HG03108 (cell line): ENCODE results near the gene BIRC6.
"Not testable (repeated sequence)": the region's sequence is repeated elsewhere in the genome, so short reads cannot be mapped to it uniquely, and the experiment has no call there.

Experiments
- ATAC-seq: cut with Tn5 transposase; IDR thresholded peaks from one replicate; pipeline ENCODE4 v1.9.1; 2021; ENCODE audit warnings: moderate library complexity; ENCODE audit not compliant: unreplicated experiment

BIRC6 gene

DNA sequence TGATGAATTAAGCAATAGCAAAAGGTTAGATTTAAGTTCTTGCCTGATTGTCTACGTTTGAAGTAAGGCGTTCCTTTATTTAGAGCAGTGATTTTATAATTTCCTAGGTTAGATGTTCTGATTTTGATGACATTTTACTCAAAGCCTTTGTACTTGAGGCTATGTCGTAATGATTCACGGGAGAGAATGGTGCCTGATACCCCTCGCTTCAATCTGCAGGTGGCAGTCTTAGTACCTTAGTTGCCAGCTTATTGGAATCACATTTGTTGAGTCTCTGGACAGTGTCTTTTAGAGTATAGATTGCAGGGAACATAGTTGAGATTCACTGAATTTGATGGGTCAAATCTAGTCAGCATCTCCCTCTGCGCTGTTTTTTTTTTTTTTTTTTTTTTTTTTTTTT is 89.5 kb downstream of the BIRC6 start:
- no peak for ATAC-seq

DNA sequence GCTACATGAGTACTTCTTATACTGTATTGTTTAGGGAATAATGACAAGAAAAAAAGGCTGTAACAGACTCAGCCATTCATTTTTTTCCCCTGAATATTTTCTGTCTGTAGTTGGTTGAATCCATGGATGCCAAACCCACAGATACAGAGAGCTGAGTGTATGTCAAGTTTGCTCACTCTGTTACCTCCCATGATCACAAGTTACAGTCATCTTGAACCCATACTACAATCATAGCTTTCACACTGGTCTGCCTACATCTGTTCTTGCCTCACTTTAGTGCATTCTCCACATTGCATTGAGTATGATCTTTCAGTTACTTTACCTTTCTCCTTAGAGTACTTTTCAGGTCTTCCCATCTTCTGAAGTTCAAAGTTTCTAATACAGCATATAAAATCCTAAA is 94.0 kb downstream of the BIRC6 start:
- ATAC-seq = no peak

DNA sequence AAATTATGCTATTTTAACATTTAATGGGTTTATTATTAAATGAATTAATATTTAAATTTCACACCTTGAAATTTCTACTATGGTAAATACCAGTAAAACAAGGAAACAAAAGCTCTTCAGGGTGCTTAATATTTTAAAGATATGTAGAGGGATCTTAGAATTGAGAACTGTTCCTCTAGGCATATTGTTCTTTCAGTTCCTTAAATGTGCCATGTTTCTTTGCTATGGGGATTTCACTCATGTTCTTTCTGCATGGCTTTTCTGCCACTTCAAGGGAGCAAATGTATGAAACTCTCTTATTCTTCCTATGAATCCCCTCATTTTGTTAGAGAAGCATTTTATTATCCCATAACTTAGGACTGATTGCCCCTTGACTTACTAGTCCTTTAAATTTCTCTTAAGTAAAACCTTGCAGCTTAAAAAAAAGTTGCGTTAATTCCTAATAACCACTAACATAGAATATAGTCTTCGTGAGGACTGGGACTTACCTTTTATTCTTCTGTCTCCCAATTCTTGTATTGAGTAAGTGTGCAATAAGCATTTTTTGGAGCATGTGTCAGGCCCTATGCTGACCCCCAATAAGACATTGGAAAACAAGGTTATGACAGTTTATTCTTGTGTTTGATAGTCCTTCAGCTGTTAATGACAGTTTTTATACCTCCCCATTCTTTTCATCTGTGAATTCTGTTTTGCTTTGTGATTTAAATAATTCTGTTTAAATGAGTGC is 95.7 kb downstream of the BIRC6 start:
- no peak for ATAC-seq

DNA sequence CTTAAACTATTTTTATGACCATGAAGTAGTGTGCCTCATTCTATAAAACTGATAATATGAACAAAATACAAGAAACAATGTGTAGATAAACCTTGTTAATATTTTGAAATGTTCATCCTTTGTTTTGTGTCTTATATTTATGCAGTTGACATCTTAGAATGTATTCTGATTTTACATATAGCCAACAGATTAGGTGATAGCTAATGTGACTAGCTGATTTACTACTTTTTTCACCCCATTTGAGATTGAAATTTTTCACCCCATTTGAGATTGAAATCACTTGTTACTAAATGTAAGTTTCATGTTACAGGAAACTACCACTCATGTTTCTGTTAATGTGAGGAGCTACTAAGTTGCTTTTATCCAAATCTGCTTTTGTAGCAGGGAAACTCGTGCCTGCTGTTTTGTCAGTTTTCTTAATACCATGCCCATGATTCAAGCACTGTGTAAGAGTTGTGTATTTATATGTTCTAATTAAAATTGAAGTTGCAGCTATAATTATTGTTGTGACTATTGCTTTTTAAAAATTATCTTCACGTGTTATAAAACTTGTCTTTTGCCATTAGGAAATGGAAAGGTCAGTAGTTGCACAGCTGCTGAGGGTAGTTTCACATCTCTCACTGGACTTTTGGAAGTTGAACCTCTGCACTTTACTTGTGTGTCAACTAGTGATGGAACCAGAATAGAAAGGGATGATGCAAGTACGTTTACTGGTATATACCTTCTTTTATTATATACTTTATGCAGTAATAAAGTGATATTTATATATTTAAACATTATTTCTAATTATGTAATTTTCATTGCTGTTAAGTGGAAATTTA is 96.6 kb downstream of the BIRC6 start:
- no peak for ATAC-seq

DNA sequence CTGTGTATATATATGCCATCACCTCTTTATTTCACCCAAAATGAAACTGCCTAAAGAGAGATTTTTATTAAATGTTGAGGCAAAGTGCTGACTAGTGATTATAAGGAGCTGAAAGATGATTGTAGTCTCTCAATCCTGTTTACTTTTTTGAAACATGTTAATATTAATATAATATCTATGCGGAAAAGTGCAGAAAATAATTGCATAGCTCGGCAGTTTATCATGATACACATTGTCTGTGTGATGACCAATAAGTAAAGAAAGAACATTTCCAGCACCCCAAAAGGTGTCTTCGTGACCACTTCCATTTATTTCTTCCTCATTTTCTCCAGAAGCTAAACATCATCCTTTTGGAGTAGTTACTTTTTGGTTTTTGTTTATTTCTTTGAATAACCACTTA is 99.0 kb downstream of the BIRC6 start:
- ATAC-seq = no peak

DNA sequence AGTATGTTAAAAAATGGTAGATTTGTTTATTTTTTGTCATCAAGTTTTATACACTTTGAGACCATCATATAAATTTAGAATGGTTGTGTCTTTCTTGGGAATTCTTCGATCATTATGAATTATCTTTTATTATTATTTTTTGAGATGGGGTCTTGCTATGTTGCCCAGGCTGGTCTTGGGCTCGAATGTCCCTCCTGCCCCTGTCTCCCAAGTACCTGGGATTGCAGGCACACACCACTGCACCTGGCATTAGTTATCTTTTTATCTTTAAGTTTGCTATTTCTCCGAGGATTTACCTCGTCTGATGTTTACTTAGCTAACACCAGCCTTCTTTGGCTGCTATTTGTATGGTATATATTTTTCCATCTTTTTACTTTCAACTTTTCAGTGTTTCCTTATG is 100.0 kb downstream of the BIRC6 start:
- no peak for ATAC-seq

DNA sequence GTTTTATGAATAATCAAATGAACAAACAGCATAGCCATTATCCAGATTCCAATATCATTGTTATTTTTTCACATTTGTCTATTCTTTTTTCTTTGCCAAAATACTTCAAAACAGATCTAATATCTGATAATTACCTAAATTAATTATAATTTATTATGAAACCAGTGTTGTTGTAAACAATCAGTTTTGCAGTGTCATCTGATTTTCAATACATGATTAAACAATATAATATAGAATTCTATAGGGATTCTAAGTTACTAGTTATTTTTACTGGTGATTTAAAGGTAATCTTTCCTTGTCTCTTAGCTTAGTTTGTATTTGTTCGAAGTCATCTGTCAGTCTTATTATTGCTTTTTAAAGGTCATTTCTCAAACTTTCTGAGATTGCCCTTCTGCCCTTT is 101.0 kb downstream of the BIRC6 start:
- ATAC-seq = no peak

DNA sequence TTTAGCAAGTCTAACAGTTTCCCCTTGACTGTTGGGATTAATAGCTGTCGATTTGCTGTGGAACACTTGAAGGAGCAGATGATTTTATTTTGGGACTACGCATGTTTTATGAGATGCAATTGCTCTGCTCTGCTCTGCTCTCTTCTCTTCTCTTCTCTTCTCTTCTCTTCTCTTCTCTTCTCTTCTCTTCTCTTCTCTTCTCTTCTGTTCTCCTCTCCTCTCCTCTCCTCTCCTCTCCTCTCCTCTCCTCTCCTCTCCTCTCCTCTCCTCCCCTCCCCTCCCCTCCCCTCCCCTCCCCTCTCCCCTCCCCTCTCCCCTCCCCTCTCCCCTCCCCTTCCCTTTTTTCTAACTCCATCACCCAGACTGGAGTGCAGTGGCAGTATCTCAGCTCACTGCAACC is 104.0 kb downstream of the BIRC6 start:
- not testable (repeated sequence) for ATAC-seq

DNA sequence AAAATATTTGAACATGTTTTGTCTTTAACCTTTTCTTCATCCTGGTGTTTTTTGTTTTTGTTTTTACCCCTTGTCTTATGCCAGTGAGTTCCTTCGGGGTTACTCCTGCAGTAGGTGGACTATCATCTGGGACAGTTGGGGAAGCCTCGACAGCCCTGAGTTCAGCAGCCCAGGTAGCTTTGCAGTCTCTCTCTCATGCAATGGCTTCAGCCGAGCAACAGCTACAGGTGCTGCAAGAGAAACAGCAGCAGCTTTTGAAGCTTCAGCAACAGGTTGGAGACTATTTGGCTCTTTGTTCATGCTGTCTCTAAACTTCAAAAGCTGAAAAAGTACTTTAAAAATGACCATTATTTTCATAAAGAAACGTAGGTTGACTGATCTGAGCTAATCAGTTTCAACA is 106.3 kb downstream of the BIRC6 start:
- ATAC-seq = no peak

DNA sequence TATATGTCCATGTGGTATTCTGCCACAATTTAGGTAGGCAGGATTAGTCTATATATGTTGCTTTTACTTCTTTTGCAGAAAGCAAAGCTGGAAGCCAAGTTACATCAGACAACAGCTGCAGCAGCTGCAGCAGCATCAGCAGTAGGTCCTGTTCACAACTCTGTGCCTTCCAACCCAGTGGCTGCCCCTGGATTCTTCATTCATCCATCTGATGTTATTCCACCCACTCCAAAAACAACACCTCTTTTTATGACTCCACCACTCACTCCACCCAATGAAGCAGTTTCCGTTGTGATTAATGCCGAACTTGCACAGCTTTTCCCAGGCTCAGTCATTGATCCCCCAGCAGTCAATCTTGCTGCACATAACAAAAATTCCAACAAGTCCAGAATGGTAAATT is 107.6 kb downstream of the BIRC6 start:
- no peak for ATAC-seq

DNA sequence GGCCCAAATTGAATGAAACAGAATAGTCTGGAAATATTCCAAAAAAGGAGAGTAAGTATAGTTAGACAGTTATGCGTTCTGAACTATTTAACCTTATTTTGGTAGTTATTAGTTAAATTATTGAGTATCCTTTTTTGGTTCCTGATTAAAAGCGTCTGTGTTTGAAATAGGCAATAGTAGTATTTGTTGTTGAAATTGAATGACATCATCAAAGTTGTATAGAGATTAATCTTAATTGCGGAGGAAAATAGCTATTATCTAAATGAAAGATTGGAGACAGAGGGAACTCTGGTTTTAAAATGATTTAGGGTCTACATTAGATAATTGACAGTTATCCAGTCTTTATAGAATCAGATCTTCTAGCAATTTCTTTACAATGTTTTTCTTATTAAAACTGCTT is 115.8 kb downstream of the BIRC6 start:
- no peak for ATAC-seq

DNA sequence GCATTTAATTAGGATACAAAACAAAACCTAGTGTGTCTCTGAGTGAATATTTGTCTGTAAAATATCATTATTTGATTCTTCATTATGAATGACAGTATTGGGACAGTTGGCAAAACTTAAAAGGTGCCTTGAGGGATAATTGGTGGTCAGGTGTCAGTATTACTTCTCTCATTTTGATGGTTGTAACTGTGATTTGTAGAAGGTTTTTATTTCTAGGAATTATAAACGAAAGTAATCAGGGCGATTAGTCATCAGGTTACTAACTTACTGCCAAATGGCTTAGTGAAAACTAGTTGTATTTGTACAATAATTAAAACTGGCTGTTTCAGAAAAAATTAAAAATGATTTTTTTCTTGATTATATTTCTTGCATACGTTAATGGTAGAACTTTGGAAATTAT is 117.6 kb downstream of the BIRC6 start:
- no peak for ATAC-seq

DNA sequence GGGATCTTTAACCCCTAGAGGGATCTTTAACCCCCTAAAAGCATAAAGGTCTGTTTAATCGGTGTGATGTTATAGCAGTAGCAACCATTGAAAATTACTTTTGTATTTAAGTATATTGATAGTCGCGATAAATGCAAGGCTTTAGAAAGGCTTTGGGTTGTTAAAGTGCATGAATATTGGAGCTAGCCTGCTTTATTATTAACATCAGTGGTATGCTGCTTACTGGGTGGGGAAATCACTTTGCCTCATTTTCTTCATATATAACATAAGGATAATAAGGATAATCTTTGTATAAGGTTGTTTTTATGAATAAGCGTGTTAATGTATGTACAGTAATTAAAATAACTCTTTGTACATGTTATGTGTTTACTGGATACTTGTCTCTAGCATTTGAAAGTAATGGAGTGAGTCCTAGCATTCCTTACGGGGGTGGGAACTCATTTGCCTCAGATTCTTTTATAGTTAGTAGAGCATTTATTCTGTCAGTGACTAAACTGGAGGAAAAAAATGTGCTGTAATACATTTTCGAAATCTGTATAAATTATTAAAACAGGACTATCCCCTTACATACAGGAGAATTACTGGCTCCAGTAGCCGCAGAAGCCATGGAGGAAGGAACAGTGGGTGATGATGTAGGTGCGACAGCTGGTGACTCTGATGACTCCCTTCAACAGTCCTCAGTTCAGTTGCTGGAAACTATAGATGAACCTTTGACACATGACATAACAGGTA is 122.2 kb downstream of the BIRC6 start:
- ATAC-seq = no peak

DNA sequence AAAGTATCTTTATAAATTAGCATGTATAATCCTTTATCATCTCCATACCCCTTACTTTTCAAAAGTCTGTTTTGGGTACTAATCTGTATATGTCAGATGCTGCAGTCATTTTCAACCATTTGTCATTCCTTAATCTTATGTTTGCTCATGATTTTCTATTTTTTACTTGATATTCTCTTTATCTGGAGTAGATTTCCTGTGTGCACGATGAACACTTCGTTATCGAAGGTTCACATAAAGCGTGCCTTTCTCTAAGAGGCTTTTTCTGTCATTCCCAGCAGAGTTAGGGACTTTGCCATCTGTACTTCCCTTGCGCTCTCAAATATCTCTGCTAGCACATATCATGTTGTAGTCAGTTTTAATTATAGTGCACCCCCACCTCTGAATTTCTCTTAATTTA is 123.2 kb downstream of the BIRC6 start:
- no peak for ATAC-seq

DNA sequence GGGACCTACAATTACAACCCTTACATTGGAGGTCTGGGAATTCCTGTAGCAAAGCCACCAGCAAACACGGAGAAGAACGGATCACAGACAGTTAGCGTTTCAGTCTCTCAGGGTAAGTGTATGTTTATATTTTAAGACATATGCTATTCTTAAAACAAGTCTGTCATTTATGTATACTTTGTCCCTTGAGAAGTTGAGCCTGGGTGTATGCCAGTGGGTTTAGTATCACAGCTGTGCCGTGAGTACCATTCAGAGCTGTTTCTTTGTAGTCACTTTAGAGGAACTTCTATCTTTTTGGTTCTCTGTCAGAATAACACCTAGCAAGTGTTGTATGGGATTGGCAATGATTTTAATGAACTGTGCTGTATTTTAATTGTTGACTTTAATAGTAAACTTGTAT is 125.6 kb downstream of the BIRC6 start:
- no peak for ATAC-seq

DNA sequence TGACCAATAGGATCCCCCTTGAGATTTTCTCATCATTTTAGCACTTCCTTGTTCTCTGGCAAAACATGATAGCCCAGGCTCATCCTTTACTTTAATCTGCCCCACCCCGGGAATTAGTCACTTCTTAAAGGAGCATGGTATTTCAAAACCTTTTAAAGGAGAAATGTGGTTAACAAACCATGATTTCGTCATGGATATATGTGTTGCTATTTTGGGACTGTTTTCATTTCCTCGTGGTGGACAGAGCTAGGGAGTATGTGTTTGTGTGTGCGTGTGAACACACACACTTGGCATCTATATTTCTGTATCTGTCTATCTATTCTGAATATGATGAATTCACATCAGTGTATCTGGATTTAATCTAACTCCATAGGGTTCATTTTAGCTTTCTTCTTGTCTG is 128.1 kb downstream of the BIRC6 start:
- ATAC-seq = no peak

DNA sequence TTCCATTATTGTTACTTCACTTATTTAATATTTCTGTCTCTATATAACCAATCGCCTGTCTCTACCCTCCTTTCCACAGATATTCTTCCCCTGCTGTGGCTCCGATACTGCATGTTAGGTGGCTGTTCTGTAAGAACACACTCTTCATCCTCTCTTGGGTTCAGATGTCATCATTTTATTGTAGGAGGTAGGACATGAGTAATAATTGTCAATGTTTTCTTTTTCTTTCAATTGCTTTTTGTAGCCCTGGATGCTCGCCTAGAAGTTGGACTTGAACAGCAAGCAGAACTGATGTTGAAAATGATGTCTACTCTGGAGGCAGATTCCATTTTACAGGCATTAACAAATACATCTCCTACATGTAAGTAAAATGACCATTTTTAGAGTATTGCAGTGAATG is 128.6 kb downstream of the BIRC6 start:
- no peak for ATAC-seq

DNA sequence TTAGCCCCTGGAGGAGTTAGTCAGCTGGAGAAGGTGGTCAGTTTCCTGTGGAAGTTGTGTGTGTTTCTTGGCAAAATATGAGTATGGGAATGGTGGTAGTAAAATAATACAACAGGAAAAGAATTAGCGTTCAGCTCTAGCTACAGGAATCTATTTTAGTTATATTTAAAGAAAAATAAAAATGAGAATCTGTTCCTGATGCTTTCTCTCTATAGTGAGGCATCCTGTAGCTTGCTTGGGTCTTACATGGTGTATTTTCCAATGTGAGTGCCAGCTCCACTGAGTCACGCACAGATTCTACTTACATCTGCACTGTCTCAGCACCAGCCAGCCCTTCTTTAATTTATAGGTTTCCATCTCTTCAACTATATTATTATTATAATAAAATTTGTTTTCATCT is 132.2 kb downstream of the BIRC6 start:
- no peak for ATAC-seq

DNA sequence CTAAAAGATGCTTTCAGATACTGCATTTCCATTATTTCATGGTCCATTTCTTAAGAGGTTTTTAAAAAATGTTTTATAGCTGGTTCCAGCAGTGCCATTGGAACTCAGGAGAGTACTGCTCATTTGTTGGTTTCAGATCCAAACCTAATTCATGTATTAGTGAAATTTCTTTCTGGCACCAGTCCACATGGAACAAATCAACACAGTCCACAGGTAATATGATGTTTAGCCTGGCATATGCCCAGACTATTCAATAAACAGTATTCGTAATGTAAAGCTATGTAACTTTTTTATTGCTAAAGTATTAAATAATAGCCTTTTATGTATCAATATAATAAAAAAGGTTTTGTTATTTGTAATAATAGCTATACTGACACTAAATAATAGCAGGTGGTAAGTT is 134.5 kb downstream of the BIRC6 start:
- ATAC-seq = no peak

DNA sequence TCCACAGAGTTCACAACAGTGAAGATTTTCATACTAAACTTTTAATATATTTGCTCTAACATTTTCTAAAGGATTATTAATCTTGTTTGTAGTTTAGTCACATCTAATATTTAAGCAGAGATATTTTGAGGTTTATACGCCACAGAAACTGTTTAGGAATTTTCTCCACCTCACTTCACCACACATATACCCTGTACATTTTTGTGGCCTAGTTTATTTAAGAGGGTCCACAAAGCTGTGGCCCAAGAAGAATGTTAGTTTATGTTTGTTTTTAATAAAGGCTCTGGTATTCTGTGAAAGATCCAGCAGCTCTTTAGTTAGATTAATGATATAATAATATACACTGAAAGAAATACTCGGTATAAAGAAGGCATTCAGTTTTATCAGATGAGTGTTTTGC is 138.3 kb downstream of the BIRC6 start:
- ATAC-seq = no peak

DNA sequence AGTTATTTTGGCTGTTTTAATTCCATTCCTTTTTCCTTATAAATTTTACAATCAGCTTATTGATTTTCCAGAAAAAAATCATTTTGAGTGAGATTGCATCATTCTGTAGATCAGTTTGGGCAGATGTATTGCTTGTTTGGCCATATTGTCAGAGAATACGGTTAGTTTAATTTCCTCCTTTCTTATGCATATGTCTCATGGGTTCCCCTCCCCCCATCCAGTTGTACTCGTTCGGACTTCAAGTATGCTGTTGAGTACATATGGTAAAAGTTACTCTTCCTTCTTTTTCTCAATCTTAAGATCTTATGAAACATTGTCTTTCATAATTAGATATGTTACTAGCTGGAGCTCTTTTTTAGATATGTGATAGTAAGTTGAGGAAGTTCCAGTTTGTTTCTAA is 139.8 kb downstream of the BIRC6 start:
- no peak for ATAC-seq

DNA sequence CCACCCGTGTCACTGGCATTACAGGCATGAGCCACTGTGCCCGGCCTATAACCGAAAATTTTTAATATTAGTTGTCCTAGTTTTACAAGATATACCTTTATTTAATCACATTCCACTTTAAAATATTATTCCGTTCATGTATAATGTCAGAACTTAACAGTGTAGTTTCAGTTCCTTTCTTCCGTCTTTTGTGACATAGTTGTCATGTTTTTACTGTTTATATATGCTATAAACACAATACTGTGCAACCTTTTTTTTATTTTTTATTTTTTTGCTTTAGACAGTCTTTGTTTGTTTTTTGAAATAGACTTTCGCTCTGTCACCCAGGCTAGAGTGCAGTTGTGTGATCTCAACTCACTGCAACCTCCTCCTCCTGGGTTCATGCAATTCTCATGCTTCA is 141.5 kb downstream of the BIRC6 start:
- no peak for ATAC-seq
